Kidney epithelial cell (primary cell): ENCODE results near the gene SELPLG. TPM values are rescaled to one million over a fixed set of nuclear protein-coding genes. Genes with fewer than 3 reads are reported as not detected.

ENCODE experiments used
- DNase-seq: peaks from one replicate; pipeline ENCODE4 v3.0.0-alpha.2; 2010; ENCODE audit warnings: low read depth
- H3K27me3 ChIP-seq: 2 replicates; pipeline ENCODE4 v1.6.0; 2011; ENCODE audit warnings: low read length; ENCODE audit not compliant: control insufficient read depth, insufficient read depth
- H3K36me3 ChIP-seq: 2 replicates; pipeline ENCODE4 v1.5.1; 2011; ENCODE audit warnings: low read length; ENCODE audit not compliant: control insufficient read depth, insufficient read depth
- H3K4me3 ChIP-seq: 2 replicates; pipeline ENCODE4 v1.5.1; 2011; ENCODE audit warnings: low read depth, mild to moderate bottlenecking, control low read depth, low read length
- total RNA-seq: library from RNA; depleted of rRNA; stranded (reverse); fragments of >200 nt; gene quantifications from 2 replicates; pipeline ENCODE4 v1.2.3, GENCODE V29; 2015
- TF ChIP-seq, protein P1 (sequence below): IDR thresholded peaks from 2 replicates; pipeline ENCODE4 v1.5.1; 2011; ENCODE audit warnings: mild to moderate bottlenecking, moderate library complexity, low read length, control low read depth, inconsistent platforms; ENCODE audit not compliant: insufficient read depth, poor library complexity, severe bottlenecking

Gene SELPLG
- total RNA-seq, 1 donor from 2014 or later = 0.42 TPM

GRCh38 chr12:108598553-108599250 lies 35.0 kb downstream of the SELPLG start:
- DNase-seq = no peak
- H3K36me3 ChIP-seq = no peaks in the 10 kb centered on the region
- H3K4me3 ChIP-seq = no peak overlapping the region
- TF ChIP-seq, protein P1, sequence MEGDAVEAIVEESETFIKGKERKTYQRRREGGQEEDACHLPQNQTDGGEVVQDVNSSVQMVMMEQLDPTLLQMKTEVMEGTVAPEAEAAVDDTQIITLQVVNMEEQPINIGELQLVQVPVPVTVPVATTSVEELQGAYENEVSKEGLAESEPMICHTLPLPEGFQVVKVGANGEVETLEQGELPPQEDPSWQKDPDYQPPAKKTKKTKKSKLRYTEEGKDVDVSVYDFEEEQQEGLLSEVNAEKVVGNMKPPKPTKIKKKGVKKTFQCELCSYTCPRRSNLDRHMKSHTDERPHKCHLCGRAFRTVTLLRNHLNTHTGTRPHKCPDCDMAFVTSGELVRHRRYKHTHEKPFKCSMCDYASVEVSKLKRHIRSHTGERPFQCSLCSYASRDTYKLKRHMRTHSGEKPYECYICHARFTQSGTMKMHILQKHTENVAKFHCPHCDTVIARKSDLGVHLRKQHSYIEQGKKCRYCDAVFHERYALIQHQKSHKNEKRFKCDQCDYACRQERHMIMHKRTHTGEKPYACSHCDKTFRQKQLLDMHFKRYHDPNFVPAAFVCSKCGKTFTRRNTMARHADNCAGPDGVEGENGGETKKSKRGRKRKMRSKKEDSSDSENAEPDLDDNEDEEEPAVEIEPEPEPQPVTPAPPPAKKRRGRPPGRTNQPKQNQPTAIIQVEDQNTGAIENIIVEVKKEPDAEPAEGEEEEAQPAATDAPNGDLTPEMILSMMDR = no peak
- H3K27me3 ChIP-seq = peaks cover 5% of the 10 kb centered on the region

DNA sequence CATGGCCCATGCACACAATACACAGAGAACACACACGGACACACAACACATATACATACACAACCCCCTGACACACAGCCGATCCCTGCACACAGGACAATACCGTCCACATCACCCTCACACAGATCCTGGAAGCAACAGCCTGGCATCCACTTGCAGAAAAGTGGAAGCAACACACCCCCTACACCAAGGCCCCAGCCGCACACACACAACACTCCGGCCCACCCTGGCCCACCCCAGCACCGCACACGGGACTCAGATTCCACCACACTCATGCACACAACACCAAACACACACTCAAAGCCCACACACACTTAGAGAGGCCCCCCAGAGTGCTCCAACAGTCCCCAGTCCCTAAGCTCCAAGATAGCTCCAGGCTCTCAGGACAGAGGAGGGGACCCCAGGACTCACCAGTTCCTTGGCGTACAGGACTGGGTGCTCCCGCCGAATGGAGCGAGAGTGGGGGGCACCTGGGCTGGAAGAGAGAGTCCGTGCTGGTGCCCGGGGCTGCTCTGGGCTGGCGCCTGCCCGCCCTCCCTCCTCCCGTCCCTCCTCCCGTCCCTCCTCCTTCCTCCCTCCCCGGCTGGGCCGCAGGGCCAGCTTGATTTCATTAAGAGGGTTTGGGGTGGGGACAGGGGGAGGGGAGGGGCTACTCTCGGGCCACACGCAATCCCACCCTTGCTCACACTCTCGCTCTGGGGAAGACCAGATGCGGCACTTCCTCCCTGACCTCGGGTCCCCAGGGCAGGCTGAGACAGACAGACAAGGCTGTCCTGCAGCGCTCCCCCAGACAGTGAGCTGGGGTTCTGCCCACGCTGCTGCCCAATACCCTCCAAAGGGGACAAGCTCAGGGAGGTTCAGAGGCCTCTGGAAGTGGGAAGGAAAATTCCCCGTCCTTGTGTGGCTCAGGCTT lies 35.9 kb downstream of the SELPLG start, which contains the start of gene TMEM119:
TSS of gene TMEM119 (minus strand) at position 526 of the 913 bp plus-strand sequence. CDS start 5,701 bp downstream, outside the sequence.
- DNase-seq = no peak
- Histone ChIP-seq H3K27me3 (peaks cover 5% of the 10 kb centered on the region), H3K36me3 (no peaks in the 10 kb centered on the region), H3K4me3 (no peak within 1 kb of the TSS)
- TF ChIP-seq, protein P1 = no peak

GRCh38 chr12:108596854-108597558 lies 36.7 kb downstream of the SELPLG start:
- no peaks in the 10 kb centered on the region for H3K36me3 ChIP-seq
- TF ChIP-seq, protein P1 = no peak
- no peak overlapping the region for H3K4me3 ChIP-seq
- no peak for DNase-seq
- H3K27me3 ChIP-seq = peaks cover 5% of the 10 kb centered on the region

DNA sequence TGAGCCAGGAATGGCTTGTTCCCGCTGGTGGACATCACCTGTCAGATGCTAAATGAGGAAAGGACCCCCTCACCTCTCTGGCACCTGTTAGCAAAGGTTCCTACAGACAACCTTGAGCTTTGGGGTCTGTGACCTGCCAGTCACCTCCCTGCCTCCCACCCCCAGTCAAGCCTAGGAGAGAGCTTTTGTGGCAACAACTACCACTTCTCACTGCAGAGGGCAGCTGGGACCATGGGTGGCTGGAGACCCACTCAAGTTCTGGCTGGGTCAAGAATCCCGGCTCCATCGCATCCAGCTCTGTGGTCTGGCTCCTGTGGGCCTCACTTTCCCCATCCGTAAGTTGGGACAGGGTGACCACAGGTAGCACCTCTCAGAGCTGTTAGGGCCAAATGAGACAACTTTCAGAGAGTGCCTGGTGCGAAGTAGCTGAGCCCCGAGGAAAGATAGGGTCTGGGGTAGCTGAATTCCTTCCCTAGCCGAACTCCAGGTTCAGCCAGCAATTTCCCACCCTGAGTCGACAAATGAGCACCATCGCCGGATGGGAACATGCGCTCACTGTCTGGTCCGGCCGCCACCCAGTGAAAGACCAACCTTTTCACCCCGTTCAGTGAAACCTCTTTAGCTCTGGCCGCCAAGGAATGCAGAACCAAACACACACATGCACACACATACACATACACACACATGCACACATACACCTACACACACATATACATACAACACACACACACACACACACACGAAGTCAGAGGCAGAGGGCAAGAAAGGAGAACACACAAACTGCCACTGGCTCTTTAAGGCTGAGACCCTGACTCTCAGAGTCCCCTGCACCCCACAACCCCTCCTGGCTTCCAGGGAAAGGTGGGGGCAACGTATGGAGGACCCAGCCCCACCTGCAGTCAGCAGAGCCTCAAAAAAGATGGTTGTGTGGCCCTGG lies 37.7 kb downstream of the SELPLG start:
- no peak for DNase-seq
- TF ChIP-seq, protein P1 = no peak
- Histone ChIP-seq H3K4me3 (no peak overlapping the region), H3K36me3 (no peaks in the 10 kb centered on the region), H3K27me3 (peaks cover 5% of the 10 kb centered on the region)

DNA sequence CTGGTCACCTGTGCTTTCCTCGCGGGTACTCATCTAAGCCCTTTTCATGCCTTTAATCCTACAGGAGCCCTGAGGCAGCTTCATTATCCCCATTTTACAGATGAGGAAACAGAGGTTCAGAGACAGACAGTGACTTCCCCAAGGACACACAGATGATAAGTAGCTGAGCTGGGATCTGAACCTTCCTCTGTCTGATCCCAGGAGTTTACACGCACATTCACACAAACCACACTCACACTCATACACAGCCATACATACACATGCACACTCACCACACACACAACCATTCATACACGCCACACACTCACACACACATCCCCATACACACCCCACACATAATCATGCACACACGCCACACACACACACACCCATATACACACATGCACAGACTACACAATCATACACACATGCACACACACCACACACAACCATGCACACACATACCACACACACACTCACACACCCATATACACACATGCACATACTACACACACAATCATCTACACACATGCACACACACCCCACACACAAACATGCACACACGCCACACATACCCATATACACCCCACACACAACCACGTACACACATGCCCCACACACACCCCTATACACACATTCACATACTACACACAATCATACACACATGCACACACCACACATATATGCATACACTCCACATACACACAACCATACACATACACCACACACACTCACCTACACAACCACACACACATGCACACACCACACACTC lies 38.6 kb downstream of the SELPLG start:
- TF ChIP-seq, protein P1 = no peak
- peaks cover 5% of the 10 kb centered on the region for H3K27me3 ChIP-seq
- H3K4me3 ChIP-seq = no peak overlapping the region
- no peaks in the 10 kb centered on the region for H3K36me3 ChIP-seq
- DNase-seq = no peak
